Stimulated activated CD4-positive, alpha-beta T cell treated with anti-CD3 and anti-CD28 coated beads, Interleukin-1b, Interleukin-23, amount 100 ng/mL, for 48 hours (primary cell): ENCODE data around the gene EED.
A peak's percentile ranks its signal among the peaks of the same experiment; 100 is the strongest.

Experiments used
- DNase-seq: peaks from one replicate; pipeline ENCODE4 v3.0.0-alpha.2; 2020

EED gene

GRCh38 chr11:86251345-86251744 is 6.8 kb downstream of the EED start:
- DNase-seq = no peak

GRCh38 chr11:86255896-86256295 is 11.3 kb downstream of the EED start:
- DNase-seq = no peak

GRCh38 chr11:86256608-86257007 is 12.1 kb downstream of the EED start:
- no peak for DNase-seq

GRCh38 chr11:86257446-86257845 is 12.9 kb downstream of the EED start:
- DNase-seq = no peak

- no peak for DNase-seq
These were observed 15.2 kb downstream of the EED start for GRCh38 chr11:86259730-86260129.

- DNase-seq = no peak
These were observed 16.8 kb downstream of the EED start for GRCh38 chr11:86261328-86261727.

- DNase-seq = no peak
These were observed 17.8 kb downstream of the EED start for GRCh38 chr11:86262387-86262786.

- DNase-seq = no peak
These were observed 20.1 kb downstream of the EED start for GRCh38 chr11:86264649-86265048.

- no peak for DNase-seq
These were observed 20.6 kb downstream of the EED start for GRCh38 chr11:86265194-86265593.

- no peak for DNase-seq
These were observed 25.1 kb downstream of the EED start for GRCh38 chr11:86269645-86270044.

GRCh38 chr11:86274503-86274902 is 29.9 kb downstream of the EED start:
- no peak for DNase-seq

- DNase-seq = no peak
These were observed 30.4 kb downstream of the EED start for GRCh38 chr11:86274999-86275398.

- DNase-seq = no peak
These were observed 31.2 kb downstream of the EED start for GRCh38 chr11:86275493-86276370.

GRCh38 chr11:86277741-86278140 is 33.2 kb downstream of the EED start:
- no peak for DNase-seq

- no peak for DNase-seq
These were observed 33.7 kb downstream of the EED start for GRCh38 chr11:86278226-86278625.

GRCh38 chr11:86279747-86280146 is 35.2 kb downstream of the EED start:
- no peak for DNase-seq

- DNase-seq = no peak
These were observed 42.9 kb downstream of the EED start for GRCh38 chr11:86287468-86287796.

GRCh38 chr11:86288776-86289507 is 44.4 kb downstream of the EED start:
- DNase-seq = peak; percentile 59

- peak; percentile 33 for DNase-seq
These were observed 45.1 kb downstream of the EED start for GRCh38 chr11:86289508-86290280.

- peak; percentile 79 for DNase-seq
These were observed 47.1 kb downstream of the EED start for GRCh38 chr11:86291466-86292262.

GRCh38 chr11:86292912-86293616 is 48.5 kb downstream of the EED start:
- DNase-seq = peak; percentile 83

- no peak for DNase-seq
These were observed 49.5 kb downstream of the EED start for GRCh38 chr11:86294026-86294425.
